Transverse colon (tissue), 4 donors: ENCODE results near the gene AGO3. TPM values are rescaled to one million over a fixed set of nuclear protein-coding genes. Genes with fewer than 3 reads are reported as not detected.

Experiments
- DNase-seq: peaks from one replicate; pipeline ENCODE4 v3.0.0-alpha.2; 2019
- H3K27ac ChIP-seq, 4 donors: fragments of 200-600 bp; sonication (generic); 2 replicates each; pipeline ENCODE4 v1.5.1; 2016 to 2018; ENCODE audit warnings: inconsistent platforms in 4 of 4
- H3K27me3 ChIP-seq: fragments of 200-600 bp; sonication (generic); 2 replicates; pipeline ENCODE4 v1.5.1; 2017; ENCODE audit warnings: inconsistent platforms
- H3K36me3 ChIP-seq, 4 donors: fragments of 200-600 bp; sonication (generic); 2 replicates each; pipeline ENCODE4 v1.5.1; 2017 to 2019; ENCODE audit warnings: inconsistent platforms in 4 of 4
- H3K4me1 ChIP-seq, 4 donors: fragments of 200-600 bp; sonication (generic); 2 replicates each; pipeline ENCODE4 v1.5.1; 2017 to 2020; ENCODE audit warnings: inconsistent platforms in 4 of 4
- H3K4me3 ChIP-seq, 4 donors: fragments of 200-600 bp; sonication (generic); 1 replicate in 1 of 4; 2 replicates in 3 of 4; pipeline versions ENCODE4 v1.5.1 to v1.6.1; 2017 to 2019; ENCODE audit warnings: inconsistent platforms in 4 of 4
- H3K9me3 ChIP-seq, 2 donors: fragments of 200-600 bp; sonication (generic); 2 replicates each; pipeline ENCODE4 v1.5.1; 2017 to 2019; ENCODE audit warnings: inconsistent platforms in 2 of 2
- CTCF ChIP-seq, 5 experiments: fragments of 200-600 bp in 3 of 5; fragments of 450-650 bp in 2 of 5; sonication (generic) in 3 of 5; IDR thresholded peaks; 1 replicate in 2 of 5; 2 replicates in 3 of 5; pipeline ENCODE4 v1.5.1; 2016 to 2017; ENCODE audit warnings: antibody characterized with exemption in 5 of 5, inconsistent platforms in 3 of 5, mild to moderate bottlenecking in 2 of 5, moderate library complexity in 1 of 5
- EP300 ChIP-seq: sonication (generic); formaldehyde crosslinking; IDR thresholded peaks from one replicate; pipeline ENCODE4 v1.6.1; 2017; ENCODE audit warnings: antibody characterized with exemption, low read depth
- POLR2A ChIP-seq: fragments of 450-650 bp; IDR thresholded peaks from one replicate; pipeline ENCODE4 v1.6.1; 2016; ENCODE audit warnings: antibody characterized with exemption, mild to moderate bottlenecking, moderate library complexity
- POLR2AphosphoS5 ChIP-seq, 3 donors: sonication (generic); formaldehyde crosslinking; IDR thresholded peaks; one replicate each; pipeline ENCODE4 v1.6.1; 2016; ENCODE audit warnings: antibody characterized with exemption in 3 of 3
- WGBS, 2 donors: methylation state at CpG; one replicate each; pipeline ENCODE4 v1.1.5; 2018; ENCODE audit warnings: low coverage in 1 of 2; 5-methylcytosine and 5-hydroxymethylcytosine counted together
- in situ Hi-C, 4 donors: fragments of 200-750 bp; cut with MboI; loops; one replicate each; pipeline versions ENCODE4 v1.15.0 to v1.15.1; 2017; ENCODE audit warnings: low sequenced_read_pairs in 3 of 4, low pct_ligation_motif_present in 1 of 4, low pct_unique_long_range_greater_than_20kb in 1 of 4
- intact Hi-C: fragments of 100-400 bp; cut with DNase I; formaldehyde crosslinking; loops from one replicate; pipeline ENCODE4 v1.15.1; 2023; ENCODE audit warnings: low total_unique reads
- total RNA-seq, 4 donors: library from RNA; depleted of rRNA; stranded (reverse); fragments of >200 nt; gene quantifications; one replicate each; pipeline ENCODE4 v1.1.0, GENCODE V29; 2016

AGO3 gene
- total RNA-seq, 4 donors from 2014 or later = 11.3 to 357 (median 14.1) TPM

- H3K4me1 ChIP-seq = peaks cover 10 to 25% (median 16%) of the 10 kb centered on the region in 4 donors
- TF ChIP-seq POLR2A (no peak), EP300 (no peak), CTCF (IDR thresholded peaks at IDR 0.05) (no peak), POLR2AphosphoS5 (IDR thresholded peaks at IDR 0.05) (no peak)
- no peak for DNase-seq
- peaks cover 0 to 28% (median 9%) of the 10 kb centered on the region in 4 donors for H3K36me3 ChIP-seq
- intact Hi-C loops (no loop called here), in situ Hi-C loops (loop anchor here in 1 of 4 donors (10.0 kb wide), 1 partner anchor 92 kb away; no protein-coding TSS in a partner anchor)
- no peaks in the 10 kb centered on the region for H3K27me3 ChIP-seq
- 81% methylated on average over 9 of the region's 9 CpGs; no CpG with 5 or more reads in 1 of the 2 donors for WGBS, 2 donors
- no peaks in the 10 kb centered on the region for H3K9me3 ChIP-seq
- H3K4me3 ChIP-seq = no peak overlapping the region
- no peak overlapping the region for H3K27ac ChIP-seq
These were observed 161.9 kb downstream of the AGO3 start for GRCh38 chr1:36092798-36093185.

GRCh38 chr1:36093226-36093625, 162.3 kb downstream of the AGO3 start:
- H3K27me3 ChIP-seq = no peaks in the 10 kb centered on the region
- peaks cover 0 to 28% (median 9%) of the 10 kb centered on the region in 4 donors for H3K36me3 ChIP-seq
- DNase-seq = no peak
- no peak for TF ChIP-seq POLR2AphosphoS5 (IDR thresholded peaks at IDR 0.05)
- TF ChIP-seq EP300 = no peak
- TF ChIP-seq POLR2A = no peak
- in situ Hi-C loops (loop anchor here in 1 of 4 donors (10.0 kb wide), 1 partner anchor 92 kb away; no protein-coding TSS in a partner anchor), intact Hi-C loops (no loop called here)
- no peaks in the 10 kb centered on the region for H3K9me3 ChIP-seq
- peaks cover 8 to 23% (median 14%) of the 10 kb centered on the region in 4 donors for H3K4me1 ChIP-seq
- 91% methylated on average over 6 of the region's 7 CpGs; no CpG with 5 or more reads in 1 of the 2 donors for WGBS, 2 donors
- no peak overlapping the region for H3K27ac ChIP-seq
- H3K4me3 ChIP-seq = no peak overlapping the region

GRCh38 chr1:36093929-36094328, 163.0 kb downstream of the AGO3 start:
- Histone ChIP-seq H3K27ac (no peak overlapping the region), H3K4me3 (no peak overlapping the region), H3K27me3 (no peaks in the 10 kb centered on the region), H3K9me3 (no peaks in the 10 kb centered on the region), H3K36me3 (peaks cover 0 to 28% (median 9%) of the 10 kb centered on the region in 4 donors), H3K4me1 (peaks cover 6 to 20% (median 11%) of the 10 kb centered on the region in 4 donors)
- in situ Hi-C loops = loop anchor here in 1 of 4 donors (10.0 kb wide), 1 partner anchor 91 kb away; no protein-coding TSS in a partner anchor
- TF ChIP-seq POLR2AphosphoS5 (IDR thresholded peaks at IDR 0.05) (no peak), POLR2A (no peak), CTCF (IDR thresholded peaks at IDR 0.05) (no peak), EP300 (no peak)
- WGBS, 2 donors = 84% methylated on average over 3 of the region's 3 CpGs; no CpG with 5 or more reads in 1 of the 2 donors
- intact Hi-C loops = no loop called here
- no peak for DNase-seq

- Histone ChIP-seq H3K27me3 (no peaks in the 10 kb centered on the region), H3K36me3 (peaks cover 0 to 28% (median 9%) of the 10 kb centered on the region in 4 donors), H3K27ac (no peak overlapping the region), H3K4me1 (peaks cover 4 to 15% (median 8%) of the 10 kb centered on the region in 4 donors), H3K9me3 (no peaks in the 10 kb centered on the region), H3K4me3 (no peak overlapping the region)
- in situ Hi-C loops = loop anchor here in 1 of 4 donors (10.0 kb wide), 1 partner anchor 90 kb away; no protein-coding TSS in a partner anchor
- 88% methylated on average over 8 of the region's 8 CpGs; no CpG with 5 or more reads in 1 of the 2 donors for WGBS, 2 donors
- intact Hi-C loops = loop anchor here (5.0 kb wide), 1 partner anchor 328 kb away; no protein-coding TSS in a partner anchor
- no peak for DNase-seq
- TF ChIP-seq EP300 = no peak
- TF ChIP-seq CTCF (IDR thresholded peaks at IDR 0.05) = no peak
- no peak for TF ChIP-seq POLR2AphosphoS5 (IDR thresholded peaks at IDR 0.05)
- no peak for TF ChIP-seq POLR2A
These were observed 163.7 kb downstream of the AGO3 start for GRCh38 chr1:36094621-36095061.
